Left ventricle myocardium inferior (tissue), 1 donor: Measurements from ENCODE around the gene PCNX2. TPM values are rescaled to one million over a fixed set of nuclear protein-coding genes. Genes with fewer than 3 reads are reported as not detected.

Source experiments
- DNase-seq: peaks from one replicate; pipeline ENCODE4 v3.0.0-alpha.2; 2020
- H3K27ac ChIP-seq: fragments of 200-600 bp; replicated peaks from 2 replicates; pipeline ENCODE4 v1.8.0; 2021
- H3K27me3 ChIP-seq: fragments of 200-600 bp; 2 replicates; pipeline ENCODE4 v1.8.0; 2021; ENCODE audit warnings: low read depth
- H3K36me3 ChIP-seq: fragments of 200-600 bp; 2 replicates; pipeline ENCODE4 v1.8.0; 2021
- H3K4me1 ChIP-seq: fragments of 200-600 bp; 2 replicates; pipeline ENCODE4 v1.8.0; 2021
- H3K4me3 ChIP-seq: fragments of 200-600 bp; 2 replicates; pipeline ENCODE4 v1.8.0; 2021; ENCODE audit warnings: mild to moderate bottlenecking, moderate library complexity
- H3K9me3 ChIP-seq: fragments of 200-600 bp; replicated peaks from 2 replicates; pipeline ENCODE4 v1.8.0; 2021
- intact Hi-C: fragments of 100-400 bp; cut with micrococcal nuclease; formaldehyde crosslinking; loops from one replicate; pipeline ENCODE4 v1.11.0; 2022
- total RNA-seq: library from RNA; stranded (reverse); fragmentation: NEBNext Ultra II Directional; extraction: Animal tissue kit (Norgen Biotek cat#: 25700); gene quantifications from one replicate; pipeline ENCODE4 v1.2.1, GENCODE V29; 2021
- TF ChIP-seq, protein P1 (sequence below): fragments of 200-600 bp; IDR thresholded peaks from 2 replicates; pipeline ENCODE4 v1.8.0; 2021; ENCODE audit warnings: antibody characterized with exemption, mild to moderate bottlenecking, borderline replicate concordance
- donor health status: DM: no; HTN: yes; CAD: no; lungs with severe emphysema.

Gene PCNX2
- total RNA-seq, 1 donor from 2014 or later = 0.82 TPM

DNA sequence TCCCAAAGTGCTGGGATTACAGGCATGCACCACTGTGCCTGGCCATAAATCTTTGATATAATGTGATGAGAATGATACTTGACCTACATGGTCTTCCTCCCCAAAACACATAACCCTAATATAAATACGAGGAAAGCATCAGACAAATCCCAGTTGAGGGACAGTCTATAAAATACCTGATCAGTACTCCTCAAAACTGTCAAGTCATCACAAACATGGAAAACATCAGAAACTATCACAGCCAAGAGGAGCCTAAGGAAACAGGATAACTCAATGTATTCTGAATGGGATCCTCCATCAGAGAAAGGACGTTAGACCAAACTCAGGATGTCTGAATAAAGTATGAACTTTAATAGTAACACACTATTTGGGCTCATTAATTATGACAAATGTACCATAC lies 172.7 kb downstream of the PCNX2 start:
- no peaks in the 10 kb centered on the region for H3K27me3 ChIP-seq
- intact Hi-C loops = no loop called here
- TF ChIP-seq, protein P1, sequence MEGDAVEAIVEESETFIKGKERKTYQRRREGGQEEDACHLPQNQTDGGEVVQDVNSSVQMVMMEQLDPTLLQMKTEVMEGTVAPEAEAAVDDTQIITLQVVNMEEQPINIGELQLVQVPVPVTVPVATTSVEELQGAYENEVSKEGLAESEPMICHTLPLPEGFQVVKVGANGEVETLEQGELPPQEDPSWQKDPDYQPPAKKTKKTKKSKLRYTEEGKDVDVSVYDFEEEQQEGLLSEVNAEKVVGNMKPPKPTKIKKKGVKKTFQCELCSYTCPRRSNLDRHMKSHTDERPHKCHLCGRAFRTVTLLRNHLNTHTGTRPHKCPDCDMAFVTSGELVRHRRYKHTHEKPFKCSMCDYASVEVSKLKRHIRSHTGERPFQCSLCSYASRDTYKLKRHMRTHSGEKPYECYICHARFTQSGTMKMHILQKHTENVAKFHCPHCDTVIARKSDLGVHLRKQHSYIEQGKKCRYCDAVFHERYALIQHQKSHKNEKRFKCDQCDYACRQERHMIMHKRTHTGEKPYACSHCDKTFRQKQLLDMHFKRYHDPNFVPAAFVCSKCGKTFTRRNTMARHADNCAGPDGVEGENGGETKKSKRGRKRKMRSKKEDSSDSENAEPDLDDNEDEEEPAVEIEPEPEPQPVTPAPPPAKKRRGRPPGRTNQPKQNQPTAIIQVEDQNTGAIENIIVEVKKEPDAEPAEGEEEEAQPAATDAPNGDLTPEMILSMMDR = no peak

DNA sequence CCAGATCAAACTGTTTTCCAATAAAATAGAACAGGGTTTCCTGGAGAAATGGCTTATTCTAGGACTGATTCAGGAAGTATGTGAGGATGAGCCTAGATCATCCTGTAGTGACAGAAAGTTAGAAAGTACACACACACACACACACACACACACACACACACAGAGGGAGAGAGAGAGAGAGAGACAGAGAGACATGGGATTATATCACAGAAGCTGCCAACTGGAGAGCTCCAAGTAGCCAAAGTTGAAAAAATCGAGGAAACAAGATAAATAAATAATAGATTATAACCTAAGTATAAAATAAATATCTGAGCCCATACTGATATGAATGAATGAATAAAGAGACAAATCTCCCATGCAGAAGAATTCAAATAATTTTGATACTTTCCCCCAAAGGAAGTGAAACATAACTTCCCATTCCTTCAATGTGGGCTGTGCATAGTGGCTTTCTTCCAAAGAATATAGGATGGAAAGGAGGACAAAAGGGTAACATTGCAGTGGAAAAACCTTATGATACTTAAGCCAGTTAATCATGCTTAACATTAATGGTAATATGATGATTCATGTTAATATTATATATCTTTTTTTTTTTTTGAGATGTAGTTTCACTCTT lies 173.5 kb downstream of the PCNX2 start:
- Histone ChIP-seq H3K36me3 (no peaks in the 10 kb centered on the region), H3K27ac (no peak overlapping the region), H3K9me3 (no peaks in the 10 kb centered on the region), H3K27me3 (no peaks in the 10 kb centered on the region), H3K4me1 (no peaks in the 10 kb centered on the region), H3K4me3 (no peak overlapping the region)
- no peak for DNase-seq
- TF ChIP-seq, protein P1 = no peak
- intact Hi-C loops = no loop called here

More for the DNA sequence above, 172.7 kb downstream of the PCNX2 start:
- Histone ChIP-seq H3K4me3 (no peak overlapping the region), H3K36me3 (no peaks in the 10 kb centered on the region), H3K4me1 (no peaks in the 10 kb centered on the region), H3K27ac (no peak overlapping the region), H3K9me3 (no peaks in the 10 kb centered on the region)
- no peak for DNase-seq

DNA sequence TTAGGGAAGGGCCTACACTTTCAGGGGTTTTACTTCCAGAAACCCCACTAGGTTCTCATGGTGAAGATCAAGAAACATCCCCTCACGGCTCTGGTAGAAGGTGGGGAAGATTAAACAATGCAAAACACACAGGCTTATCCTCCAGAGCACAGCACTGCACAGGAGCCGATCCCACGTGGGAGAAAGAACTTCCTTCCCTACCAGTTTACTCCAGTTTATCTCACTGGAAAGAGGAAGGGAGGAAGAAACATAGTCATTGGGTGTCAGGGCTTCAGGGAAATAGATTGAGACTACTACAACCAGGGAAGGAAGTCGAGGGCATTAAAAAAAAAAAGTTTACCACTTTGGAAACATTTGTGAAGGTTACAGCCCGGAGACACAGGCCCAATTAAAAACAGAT lies 180.7 kb downstream of the PCNX2 start:
- Histone ChIP-seq H3K27ac (peak overlapping the region; percentile 77), H3K4me1 (peaks cover 27% of the 10 kb centered on the region), H3K4me3 (no peak overlapping the region), H3K36me3 (no peaks in the 10 kb centered on the region), H3K27me3 (no peaks in the 10 kb centered on the region), H3K9me3 (no peaks in the 10 kb centered on the region)
- intact Hi-C loops = no loop called here
- TF ChIP-seq, protein P1 = no peak
- DNase-seq = no peak

DNA sequence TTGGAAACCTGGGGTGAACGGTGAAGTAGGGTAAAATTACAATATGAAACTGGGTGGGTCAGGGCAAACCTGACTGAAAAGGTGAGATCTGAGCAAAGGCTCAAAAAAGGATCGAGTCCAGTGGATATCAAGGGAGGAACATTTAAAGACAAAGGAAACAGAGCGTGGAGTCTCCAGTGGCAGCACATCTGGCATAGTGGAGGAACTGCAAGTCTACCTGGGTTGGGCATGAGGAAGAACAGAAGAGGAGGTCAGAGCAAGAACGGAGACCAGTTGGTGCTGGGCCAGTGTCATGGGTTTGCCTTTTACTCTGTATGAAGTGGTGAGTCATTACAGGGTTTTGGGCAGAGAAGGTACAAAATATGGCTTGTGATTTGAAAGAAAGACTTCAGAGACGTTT lies 181.4 kb downstream of the PCNX2 start:
- no peak overlapping the region for H3K4me3 ChIP-seq
- peaks cover 27% of the 10 kb centered on the region for H3K4me1 ChIP-seq
- TF ChIP-seq, protein P1 = no peak
- intact Hi-C loops = no loop called here
- DNase-seq = no peak
- no peaks in the 10 kb centered on the region for H3K36me3 ChIP-seq
- no peaks in the 10 kb centered on the region for H3K9me3 ChIP-seq
- peak overlapping the region; percentile 77 for H3K27ac ChIP-seq
- H3K27me3 ChIP-seq = no peaks in the 10 kb centered on the region

DNA sequence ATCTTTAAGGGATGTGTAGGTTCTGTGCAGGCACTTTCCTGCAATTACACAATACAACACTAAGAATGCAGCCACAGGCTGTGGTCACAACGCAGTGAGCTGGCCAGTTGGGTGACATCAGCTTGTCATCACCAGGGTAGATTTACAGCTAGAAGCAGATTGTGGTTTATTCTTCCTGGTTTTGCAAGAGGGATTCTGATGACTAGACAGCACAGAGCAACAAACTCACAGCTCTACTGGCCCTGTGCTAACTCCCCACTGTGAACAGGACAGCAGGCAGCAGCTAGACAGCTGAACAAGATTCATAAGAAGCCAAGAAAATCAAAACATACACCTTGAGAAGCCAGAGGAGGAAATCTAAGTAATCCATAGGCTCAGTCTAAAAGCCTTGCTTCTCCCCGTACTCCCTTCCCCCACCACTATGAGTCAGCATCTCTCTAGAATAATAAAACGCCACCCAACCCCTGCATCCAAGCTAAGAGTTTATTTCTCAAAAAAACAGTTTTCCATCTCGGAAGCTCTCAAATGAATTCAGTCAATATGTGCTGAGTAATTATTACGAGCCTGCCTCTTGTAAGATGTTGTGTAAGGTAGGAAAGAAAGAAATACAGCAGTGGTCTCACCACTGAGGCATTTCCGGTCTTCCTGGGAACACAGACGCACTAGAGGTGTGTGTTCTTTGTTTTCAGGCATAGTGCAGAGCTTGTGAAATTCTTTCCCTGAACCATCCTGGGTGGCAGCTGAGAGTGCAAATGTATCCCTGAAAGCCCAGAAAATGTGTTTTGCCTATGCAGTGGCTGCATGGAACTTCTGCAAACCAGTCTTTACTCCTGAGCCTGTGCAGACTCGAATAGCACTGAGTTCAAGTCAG lies 182.3 kb downstream of the PCNX2 start:
- H3K4me1 ChIP-seq = peaks cover 27% of the 10 kb centered on the region
- TF ChIP-seq, protein P1 = no peak
- H3K9me3 ChIP-seq = no peaks in the 10 kb centered on the region
- H3K27ac ChIP-seq = peak overlapping the region; percentile 77
- H3K4me3 ChIP-seq = peak overlapping the region; percentile 19
- no peaks in the 10 kb centered on the region for H3K27me3 ChIP-seq
- no peaks in the 10 kb centered on the region for H3K36me3 ChIP-seq
- peak; percentile 71 for DNase-seq
- intact Hi-C loops = no loop called here
